NCI-H2196 (cell line): Measurements from ENCODE around the gene DBH.

Source experiments
- DNase-seq: peaks from one replicate; lab custom pipeline; 2025; ENCODE audit not compliant: unreplicated experiment; lab: John Stamatoyannopoulos, UW

The DBH gene

DNA sequence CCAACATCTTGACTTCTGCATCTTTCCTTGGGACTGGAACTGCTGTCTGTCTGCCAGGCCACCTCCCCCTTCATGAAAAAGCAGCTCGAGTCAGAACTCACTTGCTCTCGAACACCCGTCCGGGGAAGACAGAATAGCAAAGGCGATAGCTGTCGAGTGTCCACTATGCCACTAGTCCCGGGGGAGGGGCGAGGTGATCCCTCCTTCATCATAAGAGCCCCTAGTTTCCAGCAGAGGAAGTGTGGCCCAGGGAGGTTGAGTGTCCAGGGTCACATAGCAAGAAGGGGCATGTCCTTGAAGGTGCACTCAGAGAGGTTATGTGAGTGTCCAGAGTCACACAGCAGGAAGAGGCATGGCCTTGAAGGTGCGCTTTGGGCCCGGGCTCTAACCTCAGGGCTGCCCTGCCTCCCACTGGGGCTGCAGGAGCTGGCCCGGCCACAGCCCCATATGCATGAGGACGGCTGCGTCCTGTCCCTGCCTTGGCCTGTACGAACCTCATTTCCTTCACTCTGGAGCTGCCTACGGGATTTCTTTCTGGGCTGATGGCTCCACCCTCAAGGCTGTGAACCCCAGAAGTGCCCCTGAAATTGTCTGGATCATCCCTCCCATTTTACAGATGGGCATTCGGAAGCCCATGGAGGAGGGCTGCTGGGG is 6.7 kb downstream of the DBH start:
- DNase-seq: no peak

DNA sequence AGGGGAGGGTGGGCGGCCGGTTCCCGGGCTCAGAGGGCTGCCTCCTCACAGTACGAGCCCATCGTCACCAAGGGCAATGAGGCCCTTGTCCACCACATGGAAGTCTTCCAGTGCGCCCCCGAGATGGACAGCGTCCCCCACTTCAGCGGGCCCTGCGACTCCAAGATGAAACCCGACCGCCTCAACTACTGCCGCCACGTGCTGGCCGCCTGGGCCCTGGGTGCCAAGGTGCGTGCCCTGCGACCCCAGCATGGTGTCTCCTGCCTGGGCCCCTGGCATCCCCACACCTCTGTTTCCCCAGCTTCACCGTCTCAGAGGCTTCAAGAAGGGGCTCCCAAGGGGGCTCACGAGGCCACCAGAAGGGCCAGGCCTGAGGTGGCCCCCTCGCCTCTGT is 7.2 kb downstream of the DBH start:
- no peak for DNase-seq

DNA sequence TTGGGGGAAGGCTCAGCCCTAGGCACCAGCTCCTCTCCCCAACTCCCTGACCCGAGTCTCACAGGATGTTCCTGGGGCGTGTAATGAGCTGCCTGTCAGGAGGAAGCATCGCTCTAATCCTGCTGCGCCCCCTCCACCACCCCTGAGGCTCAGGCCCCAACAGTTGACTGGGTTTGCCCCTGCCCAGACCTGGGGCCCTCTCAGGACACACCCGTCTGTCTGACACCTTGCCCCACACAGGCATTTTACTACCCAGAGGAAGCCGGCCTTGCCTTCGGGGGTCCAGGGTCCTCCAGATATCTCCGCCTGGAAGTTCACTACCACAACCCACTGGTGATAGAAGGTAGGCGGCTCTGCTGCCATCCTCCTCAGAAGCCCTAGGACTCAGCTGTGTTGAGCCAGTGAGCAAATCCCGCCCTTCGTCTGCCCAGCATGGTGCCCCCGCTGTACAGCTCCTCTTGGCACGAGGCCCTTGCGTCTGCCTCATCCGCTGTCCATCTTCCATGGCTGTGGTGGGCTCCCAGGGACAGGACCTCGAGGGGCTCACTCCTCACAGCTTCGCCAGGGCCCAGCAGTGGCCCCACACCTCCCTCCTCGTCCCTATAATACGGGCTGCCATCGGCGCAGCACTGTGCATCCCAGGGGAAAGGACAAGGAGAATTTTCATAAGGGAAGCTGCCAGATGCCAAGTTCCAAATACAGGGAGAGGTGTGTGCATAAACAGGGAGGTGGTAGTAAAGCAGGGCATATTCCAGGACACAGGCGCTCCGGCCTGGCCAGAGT is 8.0 kb downstream of the DBH start:
- no peak for DNase-seq

DNA sequence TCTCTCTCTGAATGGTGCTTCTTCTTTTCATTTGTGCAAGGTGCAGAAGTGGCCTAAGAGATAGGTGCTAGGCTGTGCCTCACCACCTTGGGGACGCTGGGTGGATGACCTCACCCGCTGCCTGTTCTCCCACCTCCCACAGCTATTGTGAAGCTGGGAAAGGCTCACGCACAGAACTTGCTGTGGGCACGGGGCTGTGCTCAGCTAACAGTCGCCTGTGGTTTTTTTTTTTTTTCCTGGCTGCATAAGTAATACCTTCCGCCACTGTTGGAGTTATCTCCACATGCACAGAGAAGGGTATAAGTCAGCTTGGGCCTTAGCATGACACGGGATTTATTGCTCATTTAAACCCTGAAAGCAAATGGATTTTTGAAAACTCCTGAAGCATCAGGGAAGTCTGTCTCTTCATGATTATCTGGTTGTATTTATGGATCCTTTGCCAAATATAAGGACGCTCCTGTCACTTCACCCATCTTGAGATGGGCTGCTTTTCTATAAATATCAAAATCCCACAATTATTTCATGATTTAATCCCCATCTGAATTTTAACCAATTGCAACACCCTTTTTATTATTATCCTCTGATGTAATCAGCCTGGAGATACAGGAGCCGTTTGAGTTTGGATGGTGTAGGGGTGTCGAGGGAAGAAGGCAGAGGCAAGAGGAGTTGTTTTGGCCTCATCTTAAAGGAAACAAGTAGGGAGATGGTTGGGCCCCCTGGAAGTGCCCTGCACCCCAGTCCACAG is 9.0 kb downstream of the DBH start:
- DNase-seq: no peak

DNA sequence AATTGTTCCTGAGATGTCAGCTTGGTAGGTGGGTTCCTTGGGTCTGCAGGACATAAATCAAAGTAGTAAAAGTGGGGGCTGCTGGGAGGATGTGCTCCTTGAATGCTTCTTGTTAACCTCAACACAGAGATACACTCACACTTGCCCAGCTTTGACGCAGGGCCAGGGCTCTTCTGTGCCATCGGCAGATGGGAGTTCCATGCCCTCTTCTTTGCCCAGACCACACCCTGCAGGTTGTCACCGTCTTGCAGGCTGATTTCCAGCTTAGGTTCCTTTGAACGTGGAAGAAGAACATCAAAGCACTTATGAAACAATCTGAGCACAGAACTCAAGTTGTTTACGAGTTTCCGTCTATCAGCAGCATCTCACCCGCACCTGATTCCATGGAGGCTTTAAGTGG is 11.0 kb downstream of the DBH start:
- no peak for DNase-seq

DNA sequence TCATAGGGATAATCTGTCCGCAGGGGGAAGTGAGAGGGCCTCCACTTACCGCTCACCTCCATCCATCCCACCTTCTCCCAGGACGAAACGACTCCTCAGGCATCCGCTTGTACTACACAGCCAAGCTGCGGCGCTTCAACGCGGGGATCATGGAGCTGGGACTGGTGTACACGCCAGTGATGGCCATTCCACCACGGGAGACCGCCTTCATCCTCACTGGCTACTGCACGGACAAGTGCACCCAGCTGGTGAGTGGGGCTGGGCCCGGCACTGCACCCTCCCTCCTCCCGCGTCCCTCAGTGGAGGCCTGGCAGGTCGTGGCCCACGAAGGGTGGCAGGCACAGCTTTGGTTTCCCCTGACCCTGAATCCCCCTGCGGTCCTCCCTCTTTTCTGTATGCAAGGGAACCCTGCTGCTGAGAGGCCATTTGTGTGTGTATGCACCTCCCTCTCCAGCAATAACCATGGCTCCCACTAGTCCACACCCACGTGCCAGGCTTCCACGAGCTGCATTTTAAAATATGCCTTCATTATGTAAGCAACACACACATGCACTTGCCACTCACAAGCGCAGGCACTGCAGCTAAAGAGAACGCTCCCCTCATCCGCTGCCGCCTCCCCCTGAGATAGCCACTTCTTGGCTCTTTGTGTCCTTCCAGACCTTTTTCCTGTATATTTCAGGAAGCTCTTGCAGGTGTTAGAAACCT is 11.8 kb downstream of the DBH start:
- DNase-seq: no peak

DNA sequence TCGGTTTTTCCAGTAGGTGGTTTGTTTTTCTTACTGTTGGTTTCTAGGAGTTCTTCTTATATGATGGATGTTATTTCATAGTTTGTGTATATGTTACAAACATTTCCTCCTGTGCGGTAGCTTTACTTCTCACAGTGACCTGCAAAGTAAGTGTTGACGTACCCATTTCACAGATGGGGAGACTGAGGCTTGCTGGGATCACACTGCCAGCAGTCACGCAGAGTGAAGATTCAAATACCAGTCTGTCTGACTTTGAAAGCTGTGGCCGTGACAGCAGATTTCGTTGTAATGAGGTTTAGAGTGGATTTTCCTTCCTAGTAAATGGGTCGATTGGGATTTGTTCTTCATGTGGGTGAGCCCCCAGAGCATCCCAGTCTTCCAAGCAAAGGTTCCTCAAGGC is 13.0 kb downstream of the DBH start:
- no peak for DNase-seq

DNA sequence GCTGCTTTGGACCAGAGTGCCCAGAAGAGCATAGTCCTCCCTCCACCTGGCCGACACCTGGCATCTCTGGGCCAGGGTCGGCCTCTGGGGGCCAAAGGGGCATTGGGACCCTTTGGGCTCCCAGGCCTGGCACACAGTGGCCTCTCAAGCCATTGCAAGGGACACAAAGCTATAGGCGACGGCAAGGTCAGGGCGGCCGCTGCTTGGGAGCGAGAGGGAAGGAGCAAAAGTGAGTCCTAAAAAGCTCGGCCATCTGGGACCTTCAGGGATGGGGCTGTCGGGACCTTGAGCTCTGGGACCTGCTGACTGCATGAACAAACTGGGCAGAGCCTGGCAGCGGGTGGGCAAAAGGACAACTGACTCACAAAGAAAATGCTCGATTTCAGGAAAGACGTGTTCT is 13.9 kb downstream of the DBH start:
- no peak for DNase-seq

DNA sequence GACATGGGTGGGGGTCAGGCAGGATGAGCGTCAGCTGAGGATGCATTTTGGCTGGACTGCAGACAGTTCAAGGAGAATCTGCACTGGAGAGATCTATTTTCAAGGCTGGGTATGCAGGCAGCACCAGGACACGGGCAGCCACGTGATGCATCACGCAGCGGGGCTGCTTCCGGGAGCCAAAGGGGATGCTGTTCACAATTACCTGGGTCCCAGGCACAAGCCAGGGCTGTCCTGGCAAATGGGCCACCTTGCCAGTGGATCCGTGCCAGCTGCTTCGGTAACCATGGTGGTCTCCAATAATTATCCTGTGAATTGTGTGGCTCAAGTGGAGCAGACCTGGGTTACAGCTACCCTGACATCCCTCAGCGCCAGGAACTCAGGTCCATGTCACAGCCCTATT is 17.5 kb downstream of the DBH start:
- DNase-seq: no peak

DNA sequence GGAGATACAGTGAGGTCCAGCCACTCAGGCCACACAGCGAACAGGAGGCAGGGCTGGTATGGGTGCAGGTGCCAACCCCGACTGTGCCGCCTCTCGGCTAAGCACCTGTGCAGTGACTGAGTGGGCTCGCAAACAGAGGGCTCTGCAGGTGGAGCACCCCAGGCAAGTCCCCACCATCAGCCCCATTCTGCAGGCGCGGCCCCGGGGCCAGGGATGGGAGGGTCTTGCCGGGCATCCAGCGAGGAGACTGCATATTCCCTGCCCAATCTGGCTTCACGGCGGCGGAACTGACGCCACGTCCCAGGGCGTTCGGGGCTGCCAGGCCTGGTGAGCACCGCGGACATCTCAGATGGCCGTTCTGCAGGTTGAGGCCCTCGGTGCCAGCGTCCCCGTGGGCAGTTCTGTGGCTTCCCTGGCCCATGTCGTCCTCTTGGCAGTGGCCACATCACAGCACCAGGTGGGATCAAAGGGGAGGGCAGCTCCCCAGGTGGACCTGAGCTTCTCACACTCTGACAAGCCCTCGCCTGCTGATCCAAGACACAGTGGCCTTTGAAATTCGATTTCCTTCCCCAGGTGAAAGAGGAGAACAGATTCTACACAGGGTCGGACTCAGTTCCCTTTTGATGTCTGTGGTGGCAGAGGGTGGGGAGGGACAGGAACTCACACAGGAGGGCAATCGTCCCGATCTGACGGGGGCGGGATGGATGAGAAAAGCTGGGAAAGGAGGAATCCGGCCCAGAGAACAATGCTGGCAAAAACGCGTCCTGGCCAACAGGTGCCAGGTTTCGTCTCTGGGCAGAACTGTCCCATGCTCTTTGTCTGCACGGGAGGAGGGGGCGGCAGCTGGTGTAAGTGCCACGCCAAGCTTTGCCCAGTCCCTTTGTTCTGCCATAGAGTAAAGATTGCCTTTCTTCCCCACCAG is 18.8 kb downstream of the DBH start:
- peak; percentile 24 for DNase-seq

DNA sequence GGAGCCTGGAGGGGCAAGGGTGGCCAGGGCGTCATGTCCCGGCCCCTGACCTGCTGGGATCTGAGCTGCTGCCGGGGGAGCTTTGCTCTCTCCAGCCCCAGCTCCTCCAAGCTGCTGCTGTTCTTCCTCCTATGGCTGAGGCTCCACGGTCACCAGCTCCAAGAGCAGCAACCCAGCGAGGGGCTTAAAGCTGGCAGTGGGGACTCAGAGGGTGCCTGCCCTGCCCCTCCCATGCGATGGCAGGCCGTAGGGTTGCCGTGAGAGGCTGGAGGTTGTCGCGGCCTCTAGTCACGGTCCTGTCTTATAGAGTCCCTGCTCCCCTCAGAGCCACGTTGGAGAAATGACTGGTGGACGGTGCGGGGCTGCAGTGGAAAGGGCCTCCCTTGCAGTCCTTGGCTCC is 19.5 kb downstream of the DBH start:
- DNase-seq: no peak

DNA sequence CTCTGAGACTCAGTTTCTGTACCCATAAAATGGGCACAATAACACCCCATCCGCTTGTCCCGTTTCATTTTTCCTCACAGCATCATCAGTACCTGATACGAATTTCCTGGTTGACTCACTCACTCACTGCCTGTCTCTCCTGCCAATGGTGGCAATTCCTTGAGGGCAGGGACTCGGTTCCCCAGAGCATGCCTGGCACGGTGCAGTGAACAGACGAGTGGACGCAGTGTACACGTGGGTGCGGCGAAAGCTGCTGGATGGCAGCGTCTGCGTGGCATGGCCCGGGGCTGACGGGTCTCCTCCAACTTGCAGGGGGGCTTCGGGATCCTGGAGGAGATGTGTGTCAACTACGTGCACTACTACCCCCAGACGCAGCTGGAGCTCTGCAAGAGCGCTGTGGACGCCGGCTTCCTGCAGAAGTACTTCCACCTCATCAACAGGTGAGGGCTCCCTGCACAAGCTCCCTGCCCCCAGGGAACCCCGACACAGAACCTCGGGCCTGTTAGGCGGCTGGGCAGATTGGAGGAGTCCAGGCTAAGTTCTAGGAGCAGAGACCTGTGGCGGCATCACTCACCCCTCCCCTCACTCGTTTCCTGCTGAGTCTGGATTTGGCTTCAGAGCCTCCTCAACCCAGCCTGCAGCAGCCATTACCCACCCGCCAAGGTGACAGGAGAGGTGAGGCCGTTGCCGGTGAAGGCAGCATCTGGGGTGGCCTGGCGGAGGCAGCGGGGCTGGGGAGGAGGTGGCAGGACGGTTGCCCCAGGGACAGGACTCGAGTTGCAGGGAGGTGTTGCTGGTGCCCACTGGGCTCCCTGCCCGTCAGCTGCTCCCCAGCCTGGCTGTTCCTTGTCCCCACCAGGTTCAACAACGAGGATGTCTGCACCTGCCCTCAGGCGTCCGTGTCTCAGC is 20.3 kb downstream of the DBH start:
- peak; percentile 43 for DNase-seq

DNA sequence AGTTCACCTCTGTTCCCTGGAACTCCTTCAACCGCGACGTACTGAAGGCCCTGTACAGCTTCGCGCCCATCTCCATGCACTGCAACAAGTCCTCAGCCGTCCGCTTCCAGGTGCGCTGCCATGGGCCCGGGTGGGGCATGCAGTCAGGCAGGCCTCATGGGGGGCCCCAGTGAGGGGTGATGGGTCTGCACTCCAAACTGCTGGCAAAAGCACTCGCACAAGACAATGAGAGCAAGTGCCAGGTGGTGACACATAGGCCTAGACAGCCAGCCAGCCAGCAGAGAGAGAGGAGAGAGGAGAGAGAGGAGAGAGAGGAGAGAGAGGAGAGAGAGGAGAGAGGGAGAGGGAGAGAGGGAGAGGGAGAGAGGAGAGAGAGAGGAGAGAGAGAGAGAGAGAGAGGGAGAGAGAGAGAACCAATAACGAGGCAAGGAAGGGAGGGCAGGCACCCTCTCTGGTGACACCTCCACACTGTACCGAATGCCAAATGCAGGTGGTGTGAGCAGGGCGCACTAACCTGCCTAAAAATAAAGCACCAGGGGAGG is 21.0 kb downstream of the DBH start:
- DNase-seq: peak; percentile 83

DNA sequence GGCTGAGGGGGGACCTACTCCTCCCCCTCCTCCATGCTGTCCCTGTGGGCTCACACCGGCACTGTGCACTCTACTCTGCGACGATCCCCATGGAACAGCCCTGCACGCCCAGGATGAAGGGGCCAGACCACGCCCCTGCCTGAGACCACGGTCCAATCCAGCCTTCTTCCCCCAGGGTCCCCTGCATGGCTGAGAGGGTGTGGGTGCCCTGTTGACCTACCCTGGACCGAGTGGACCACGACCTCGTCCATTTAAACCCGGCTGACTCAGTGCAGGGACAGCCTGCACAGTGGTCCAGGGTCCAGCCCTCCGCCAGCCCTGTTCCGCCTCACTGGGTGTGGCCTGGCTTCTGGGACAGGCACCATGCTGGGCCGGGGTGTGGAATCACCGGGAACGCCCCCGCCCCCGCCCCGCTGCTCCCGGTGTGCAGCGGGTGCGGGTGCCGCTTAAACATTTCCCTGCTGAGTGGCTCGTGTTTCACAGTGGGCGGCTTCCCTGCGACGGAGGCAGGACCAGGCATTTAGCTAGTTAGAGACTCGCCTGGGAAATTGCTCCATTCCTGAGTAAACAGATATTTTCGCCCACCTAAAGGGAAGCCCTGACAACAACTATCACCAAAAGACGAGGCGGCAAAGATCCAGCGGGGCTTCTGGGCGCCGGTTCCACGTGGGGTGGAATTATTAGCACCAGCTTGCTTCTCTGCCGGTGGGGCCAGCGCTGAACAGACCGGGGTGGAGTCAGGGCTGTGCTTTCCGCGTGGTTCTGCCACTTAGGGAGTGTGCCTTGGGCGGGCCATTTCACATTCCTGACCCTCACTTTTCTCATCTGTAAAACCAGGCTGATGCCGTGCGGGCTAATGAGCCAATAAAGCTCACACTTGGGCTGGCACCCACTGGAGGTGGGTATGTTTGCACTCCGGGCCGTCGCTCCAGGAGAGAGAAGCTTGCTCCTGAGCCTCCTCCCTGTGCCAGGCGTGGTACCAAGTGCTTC is 22.6 kb downstream of the DBH start:
- peak; percentile 19 for DNase-seq

DNA sequence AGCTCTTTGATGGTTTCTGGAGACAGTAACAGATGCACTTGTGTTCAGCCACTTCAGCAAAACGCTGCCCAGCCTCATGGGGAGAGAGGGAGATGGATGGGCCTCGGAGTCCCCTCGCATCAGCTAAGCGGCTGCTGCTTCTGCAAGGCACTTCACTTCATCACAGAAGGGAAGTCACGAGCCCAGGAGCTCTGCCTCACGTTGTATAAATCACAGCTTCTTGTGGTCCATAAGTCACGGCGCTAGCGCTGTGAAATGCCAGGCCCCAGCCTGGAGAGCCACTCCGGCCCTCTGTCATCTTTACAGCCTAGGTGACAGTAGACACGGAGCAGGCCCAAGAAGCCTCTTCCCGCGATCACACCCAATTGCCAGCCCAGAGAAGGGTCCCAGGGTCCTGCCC is 23.4 kb downstream of the DBH start:
- no peak for DNase-seq

DNA sequence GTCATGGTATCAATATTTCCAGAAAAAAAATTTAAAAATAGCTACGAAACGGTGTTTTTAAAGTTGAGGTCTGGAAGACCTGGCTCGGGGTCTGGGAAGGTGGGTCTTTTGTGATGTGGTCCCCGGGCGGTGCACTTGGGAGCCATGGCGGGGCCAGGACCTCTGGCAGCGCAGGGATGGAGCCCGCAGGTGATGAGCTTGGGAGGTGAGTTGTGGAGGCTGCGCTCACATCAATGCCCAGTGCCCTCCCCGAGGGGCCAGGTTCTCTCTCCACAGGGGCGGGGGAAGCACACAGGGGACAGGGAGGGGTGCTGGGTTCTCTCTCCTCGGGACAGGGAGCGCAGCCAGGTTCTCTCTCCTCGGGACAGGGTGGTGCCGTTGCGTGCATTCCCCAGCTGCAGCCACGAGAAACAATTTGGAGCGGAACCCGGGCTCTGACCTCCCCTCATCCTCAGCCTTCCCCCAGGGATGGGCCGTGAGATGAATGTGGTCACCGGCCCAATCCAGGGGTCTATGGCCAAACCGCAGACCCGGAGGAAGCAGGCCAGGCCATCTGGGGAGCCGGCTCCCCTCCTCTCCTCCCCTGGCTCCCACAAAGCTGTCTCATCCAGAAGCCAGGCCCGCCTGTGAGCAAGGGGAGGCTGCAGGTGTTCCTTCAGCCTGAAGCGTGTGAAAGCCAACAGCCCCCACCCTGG is 25.8 kb downstream of the DBH start:
- DNase-seq: no peak
